GM18505 (cell line): ENCODE measurements around the gene BTRC.
"Not testable (repeated sequence)": the region's sequence is repeated elsewhere in the genome, so short reads cannot be mapped to it uniquely, and the experiment has no call there.

ENCODE experiments used
- ATAC-seq: cut with Tn5 transposase; IDR thresholded peaks from one replicate; pipeline ENCODE4 v1.9.1; 2021; ENCODE audit not compliant: unreplicated experiment
- POLR2A ChIP-seq: IDR thresholded peaks from 4 replicates; pipeline ENCODE4 v1.6.1; 2011; ENCODE audit warnings: borderline replicate concordance; ENCODE audit not compliant: insufficient read depth, insufficient read length; ENCODE audit errors: extremely low read depth

The BTRC gene

GRCh38 chr10:101388676-101389276 is 34.8 kb downstream of the BTRC start:
- ATAC-seq, result no peak

GRCh38 chr10:101389532-101389931 is 35.6 kb downstream of the BTRC start:
- not testable (repeated sequence) for ATAC-seq

More at GRCh38 chr10:101388676-101389276, 34.8 kb downstream of the BTRC start:
- TF ChIP-seq POLR2A, result no peak

GRCh38 chr10:101389986-101390531 is 36.1 kb downstream of the BTRC start:
- no peak for ATAC-seq
- TF ChIP-seq POLR2A, result no peak

- no peak for TF ChIP-seq POLR2A
- ATAC-seq, result no peak
Measured at GRCh38 chr10:101393378-101393777, 39.4 kb downstream of the BTRC start.

- TF ChIP-seq POLR2A, result no peak
- ATAC-seq, result no peak
Measured at GRCh38 chr10:101394524-101395133, 40.7 kb downstream of the BTRC start.

- ATAC-seq, result no peak
- no peak for TF ChIP-seq POLR2A
Measured at GRCh38 chr10:101397140-101397539, 43.2 kb downstream of the BTRC start.

GRCh38 chr10:101400585-101400984 is 46.6 kb downstream of the BTRC start:
- TF ChIP-seq POLR2A, result no peak
- ATAC-seq, result no peak

GRCh38 chr10:101402711-101403110 is 48.7 kb downstream of the BTRC start:
- TF ChIP-seq POLR2A, result no peak
- ATAC-seq, result no peak

GRCh38 chr10:101403161-101403560 is 49.2 kb downstream of the BTRC start:
- no peak for ATAC-seq
- TF ChIP-seq POLR2A, result no peak

- TF ChIP-seq POLR2A, result no peak
- no peak for ATAC-seq
Measured at GRCh38 chr10:101405001-101405400, 51.0 kb downstream of the BTRC start.

GRCh38 chr10:101411598-101411997 is 57.6 kb downstream of the BTRC start:
- ATAC-seq, result no peak
- TF ChIP-seq POLR2A, result no peak

GRCh38 chr10:101414034-101414433 is 60.1 kb downstream of the BTRC start:
- ATAC-seq, result no peak
- no peak for TF ChIP-seq POLR2A

GRCh38 chr10:101415884-101416283 is 61.9 kb downstream of the BTRC start:
- TF ChIP-seq POLR2A, result no peak
- no peak for ATAC-seq

- not testable (repeated sequence) for ATAC-seq
Measured at GRCh38 chr10:101421967-101422366, 68.0 kb downstream of the BTRC start.

GRCh38 chr10:101425535-101425934 is 71.6 kb downstream of the BTRC start:
- no peak for ATAC-seq

GRCh38 chr10:101428036-101428435 is 74.1 kb downstream of the BTRC start:
- TF ChIP-seq POLR2A, result no peak
- no peak for ATAC-seq

More at GRCh38 chr10:101425535-101425934, 71.6 kb downstream of the BTRC start:
- TF ChIP-seq POLR2A, result no peak
